ENCODE measurements around the gene TECR.

DNA sequence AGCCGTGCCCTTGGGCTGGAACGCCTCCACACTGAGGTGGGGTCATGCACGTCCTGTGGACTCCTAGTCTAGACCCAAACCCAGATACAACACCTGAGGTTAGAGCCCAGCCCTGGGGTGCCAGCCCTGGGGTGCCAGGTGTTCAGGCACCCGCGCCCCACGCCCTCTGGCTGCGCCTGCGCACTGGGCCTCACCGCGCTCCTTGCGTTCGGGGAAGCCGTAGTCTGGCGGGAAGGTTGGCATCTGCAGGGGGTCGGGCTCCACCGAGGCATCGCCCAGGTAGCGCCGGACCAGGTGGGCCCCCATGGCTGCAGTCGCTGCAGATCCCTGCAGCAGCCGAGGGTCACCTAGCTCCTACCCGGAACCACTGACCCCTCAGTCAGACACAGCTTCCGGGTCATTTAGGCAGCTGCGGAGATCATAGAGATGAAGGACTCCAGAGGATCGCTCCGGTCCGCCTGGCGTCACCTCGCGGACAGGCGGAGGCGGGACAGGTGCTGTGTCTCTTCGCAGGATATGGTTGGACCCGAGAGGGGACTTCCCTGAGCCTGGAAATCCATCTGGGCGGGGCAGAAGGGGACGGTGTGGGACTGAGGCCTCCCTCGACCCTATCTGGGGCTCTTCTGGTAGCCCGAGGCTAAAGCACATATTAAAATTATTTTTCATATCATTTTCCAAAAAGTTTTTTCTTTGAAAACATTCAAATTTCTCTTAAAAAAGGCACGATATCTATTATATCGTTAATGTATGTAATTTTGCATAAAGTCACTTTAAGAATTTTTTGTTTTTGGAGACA is 42.5 kb downstream of the TECR start, which contains the start of gene NDUFB7:
- TF ChIP-seq, protein P1, sequence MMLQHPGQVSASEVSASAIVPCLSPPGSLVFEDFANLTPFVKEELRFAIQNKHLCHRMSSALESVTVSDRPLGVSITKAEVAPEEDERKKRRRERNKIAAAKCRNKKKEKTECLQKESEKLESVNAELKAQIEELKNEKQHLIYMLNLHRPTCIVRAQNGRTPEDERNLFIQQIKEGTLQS (IDR thresholded peaks at IDR 0.05): no peak
- TF ChIP-seq, protein P2, sequence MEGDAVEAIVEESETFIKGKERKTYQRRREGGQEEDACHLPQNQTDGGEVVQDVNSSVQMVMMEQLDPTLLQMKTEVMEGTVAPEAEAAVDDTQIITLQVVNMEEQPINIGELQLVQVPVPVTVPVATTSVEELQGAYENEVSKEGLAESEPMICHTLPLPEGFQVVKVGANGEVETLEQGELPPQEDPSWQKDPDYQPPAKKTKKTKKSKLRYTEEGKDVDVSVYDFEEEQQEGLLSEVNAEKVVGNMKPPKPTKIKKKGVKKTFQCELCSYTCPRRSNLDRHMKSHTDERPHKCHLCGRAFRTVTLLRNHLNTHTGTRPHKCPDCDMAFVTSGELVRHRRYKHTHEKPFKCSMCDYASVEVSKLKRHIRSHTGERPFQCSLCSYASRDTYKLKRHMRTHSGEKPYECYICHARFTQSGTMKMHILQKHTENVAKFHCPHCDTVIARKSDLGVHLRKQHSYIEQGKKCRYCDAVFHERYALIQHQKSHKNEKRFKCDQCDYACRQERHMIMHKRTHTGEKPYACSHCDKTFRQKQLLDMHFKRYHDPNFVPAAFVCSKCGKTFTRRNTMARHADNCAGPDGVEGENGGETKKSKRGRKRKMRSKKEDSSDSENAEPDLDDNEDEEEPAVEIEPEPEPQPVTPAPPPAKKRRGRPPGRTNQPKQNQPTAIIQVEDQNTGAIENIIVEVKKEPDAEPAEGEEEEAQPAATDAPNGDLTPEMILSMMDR (IDR thresholded peaks at IDR 0.05 in 2 of 3, conservative IDR thresholded peaks at IDR 0.05 in 1 of 3; ENCODE audit: borderline replicate concordance in 1 of 3, insufficient read depth in 1 of 3, low read depth in 2 of 3, low read length in 2 of 3): peak; percentile 64 to 74 (median 69)
- no peak for TF ChIP-seq EZH2 (IDR thresholded peaks at IDR 0.05)
- no peak for TF ChIP-seq EZH2phosphoT487 (IDR thresholded peaks at IDR 0.05; ENCODE audit: borderline replicate concordance)
- peak; percentile 79 for TF ChIP-seq POLR2AphosphoS5 (IDR thresholded peaks at IDR 0.05; ENCODE audit: low read depth, low read length)
- TF ChIP-seq REST (IDR thresholded peaks at IDR 0.05; ENCODE audit: low read depth): no peak
- peak; percentile 83; the same call in 1 of the 2 replicates for TF ChIP-seq MAX (IDR thresholded peaks at IDR 0.05)
- no peak for TF ChIP-seq TCF7L2 (IDR thresholded peaks at IDR 0.05; ENCODE audit: borderline replicate concordance, extremely low read depth, insufficient read depth, insufficient read length)
- TF ChIP-seq POLR2A (IDR thresholded peaks at IDR 0.05; ENCODE audit: borderline replicate concordance, extremely low read depth, insufficient read depth, insufficient read length): peak; percentile 62
- TF ChIP-seq SRF (IDR thresholded peaks at IDR 0.05; ENCODE audit: low read depth): no peak
